HG02610 (cell line): ENCODE results near the gene FUT2.

Experiments
- ATAC-seq: cut with Tn5 transposase; IDR thresholded peaks from one replicate; pipeline ENCODE4 v1.9.1; 2021; ENCODE audit warnings: mild to moderate bottlenecking, moderate library complexity; ENCODE audit not compliant: unreplicated experiment

Gene FUT2

DNA sequence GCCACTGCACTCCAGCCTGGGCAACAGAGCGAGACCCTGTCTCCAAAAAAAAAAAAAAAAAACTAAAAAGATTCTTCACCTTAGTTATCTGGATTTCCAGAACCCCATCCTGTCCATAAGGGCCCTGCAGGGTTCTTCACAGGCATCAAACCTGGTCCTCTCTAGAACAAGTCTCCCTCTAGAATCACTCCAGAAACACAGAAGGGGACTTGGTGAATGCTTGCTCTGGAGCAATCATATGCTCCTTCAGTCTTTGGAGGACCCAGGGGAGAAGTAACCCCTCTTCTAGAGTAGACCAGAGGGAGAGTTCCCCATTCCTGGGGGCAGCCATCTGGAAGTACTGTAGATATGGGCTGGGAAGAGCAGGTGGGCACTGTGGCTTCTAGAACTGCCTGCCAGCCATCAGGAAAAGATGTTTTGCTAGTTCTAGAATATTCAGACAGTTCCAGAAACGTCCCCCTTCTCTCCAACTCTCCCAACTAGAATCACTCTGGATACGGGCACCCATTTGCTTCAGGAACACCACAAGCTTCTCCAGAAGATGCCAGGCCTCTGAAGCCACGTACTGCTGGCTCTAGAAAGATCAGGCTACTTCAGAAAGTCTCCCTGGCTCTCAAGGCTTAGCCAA lies 53.9 kb downstream of the FUT2 start:
- no peak for ATAC-seq

GRCh38 chr19:48750351-48750750 lies 54.6 kb downstream of the FUT2 start:
- ATAC-seq, result no peak

DNA sequence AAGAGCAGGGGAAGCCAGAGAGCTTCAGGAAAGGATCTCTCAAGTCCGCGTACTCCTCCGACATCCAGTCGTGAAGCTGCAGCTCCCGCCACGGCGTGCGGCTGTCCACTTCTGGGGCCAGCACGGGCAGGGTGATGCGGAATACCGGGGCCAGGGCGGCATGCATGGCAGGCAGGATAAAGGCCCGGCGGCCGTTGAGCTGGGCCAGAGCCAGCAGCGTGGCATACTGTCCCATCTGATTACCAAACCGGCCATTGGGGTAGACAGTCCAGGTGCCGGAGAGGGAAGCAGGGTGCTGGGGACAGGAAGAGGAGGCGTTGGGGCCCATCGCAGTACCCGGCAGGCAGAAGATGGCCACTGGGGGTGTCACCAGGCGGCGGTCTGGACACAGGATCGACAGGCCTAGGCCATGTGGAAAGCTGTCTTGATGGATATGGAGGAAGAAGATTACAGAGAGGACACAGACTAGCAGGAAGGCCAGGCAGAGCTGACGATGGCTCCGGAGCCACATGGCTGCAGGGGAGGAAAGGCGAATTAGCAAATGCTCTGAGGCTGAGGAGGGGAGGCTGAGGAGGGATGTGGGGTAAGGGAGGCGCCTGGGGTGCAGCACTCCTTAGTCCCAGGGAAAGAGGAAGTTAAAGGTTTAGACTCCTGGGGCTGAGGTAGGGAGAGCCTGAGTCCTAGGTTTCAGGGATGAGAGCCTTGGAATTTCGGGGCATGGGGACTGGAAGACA lies 55.2 kb downstream of the FUT2 start:
- no peak for ATAC-seq

DNA sequence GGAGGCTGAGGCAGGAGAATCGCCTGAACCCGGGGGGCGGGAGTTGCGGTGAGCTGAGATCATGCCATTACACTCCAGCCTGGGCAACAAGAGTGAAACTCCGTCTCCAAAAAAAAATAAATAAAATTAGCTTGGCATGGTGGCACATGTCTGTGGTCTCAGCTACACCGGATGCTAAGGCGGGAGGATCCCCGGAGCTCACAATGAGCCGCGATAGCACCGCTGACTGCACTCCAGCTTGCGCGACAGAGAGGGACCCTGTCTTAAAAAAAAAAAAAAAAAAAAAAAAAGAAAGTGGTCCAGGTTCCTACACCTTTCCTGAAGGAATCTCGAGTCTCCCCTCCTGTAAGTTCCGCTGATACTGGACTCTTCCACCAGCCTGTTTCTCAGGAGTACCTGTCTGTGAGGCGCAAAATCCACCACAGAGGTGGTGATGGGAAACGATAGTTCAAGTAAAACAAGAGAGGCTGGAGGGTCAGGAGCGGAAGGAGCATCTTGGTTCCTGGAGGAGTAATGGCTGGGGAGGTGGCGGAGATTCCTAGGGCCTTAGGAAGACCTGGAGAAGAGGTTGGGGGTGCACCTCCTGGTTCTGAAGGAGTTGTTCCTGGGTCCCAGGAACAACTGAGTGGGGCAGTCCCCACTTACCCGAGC lies 56.2 kb downstream of the FUT2 start:
- no peak for ATAC-seq

- no peak for ATAC-seq
Observed at GRCh38 chr19:48752496-48753365, 57.0 kb downstream of the FUT2 start, which contains the start of gene FUT1. FUT1 (minus strand) TSS chr19:48752641; CDS start chr19:48751281, 1,360 bp downstream.

DNA sequence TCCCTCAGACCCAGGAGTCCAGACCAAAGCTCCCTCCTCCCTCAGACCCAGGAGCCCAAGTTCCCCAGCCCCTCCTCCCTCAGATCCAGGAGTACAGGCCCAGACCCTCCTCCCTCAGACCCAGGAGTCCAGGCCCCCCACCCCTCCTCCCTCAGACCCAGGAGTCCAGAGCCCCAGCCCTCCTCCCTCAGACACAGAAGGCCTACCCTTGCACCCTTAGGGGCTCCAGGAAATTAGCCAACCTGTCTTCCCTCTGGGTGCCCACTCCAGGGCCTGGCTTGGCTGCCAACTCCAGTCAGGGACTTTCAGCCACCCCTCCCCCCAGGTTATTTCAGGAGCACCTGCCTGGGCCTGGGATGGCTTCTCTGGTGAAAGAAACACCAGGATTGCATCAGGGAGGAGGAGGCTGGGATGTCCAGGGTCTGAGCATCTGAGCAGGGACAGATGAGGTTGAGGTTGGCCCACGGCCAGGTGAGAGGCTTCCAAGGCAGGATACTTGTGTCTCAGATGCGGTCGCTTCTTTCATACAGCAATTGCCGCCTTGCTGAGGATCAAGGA lies 59.4 kb downstream of the FUT2 start, which contains the start of gene FGF21:
Gene FGF21 (plus strand): TSS at position 441 of the 558 bp plus-strand sequence. CDS start 713 bp downstream, outside the sequence.
- no peak for ATAC-seq
